Trophoblast cell (in vitro differentiated cells and primary cell): ENCODE measurements around the gene GRM3.

Experiments used
- DNase-seq, 2 donors: peaks; one replicate each; pipeline ENCODE4 v3.0.0-alpha.2; 2016
- H2AFZ ChIP-seq: 2 replicates; pipeline ENCODE4 v1.6.1; 2013; ENCODE audit warnings: low read length, moderate library complexity, mild to moderate bottlenecking; ENCODE audit not compliant: insufficient read depth, poor library complexity
- H2AK5ac ChIP-seq: 2 replicates; pipeline ENCODE4 v1.6.1; 2013; ENCODE audit warnings: mild to moderate bottlenecking, low read length
- H2BK120ac ChIP-seq: 2 replicates; pipeline ENCODE4 v1.6.1; 2013; ENCODE audit warnings: low read length, mild to moderate bottlenecking, moderate library complexity; ENCODE audit not compliant: insufficient read depth, poor library complexity
- H2BK12ac ChIP-seq: 2 replicates; pipeline ENCODE4 v1.6.1; 2013; ENCODE audit warnings: mild to moderate bottlenecking, low read length, moderate library complexity
- H2BK5ac ChIP-seq: 2 replicates; pipeline ENCODE4 v1.6.1; 2013; ENCODE audit warnings: low read length, low read depth, moderate library complexity, mild to moderate bottlenecking; ENCODE audit not compliant: poor library complexity
- H3K14ac ChIP-seq: 2 replicates; pipeline ENCODE4 v1.6.1; 2013; ENCODE audit warnings: mild to moderate bottlenecking, low read length
- H3K18ac ChIP-seq: 2 replicates; pipeline ENCODE4 v1.6.1; 2013; ENCODE audit warnings: mild to moderate bottlenecking, low read length
- H3K23ac ChIP-seq: 2 replicates; pipeline ENCODE4 v1.6.1; 2013; ENCODE audit warnings: low read length
- H3K27ac ChIP-seq: 2 replicates; pipeline ENCODE4 v1.5.1; 2013; ENCODE audit warnings: low read depth, mild to moderate bottlenecking, inconsistent platforms, low read length, moderate library complexity
- H3K27me3 ChIP-seq: 2 replicates; pipeline ENCODE4 v1.6.1; 2013; ENCODE audit warnings: inconsistent platforms, mild to moderate bottlenecking, low read length, moderate library complexity; ENCODE audit not compliant: insufficient read depth
- H3K36me3 ChIP-seq, 2 experiments: 1 replicate in 1 of 2; 2 replicates in 1 of 2; pipeline ENCODE4 v1.6.1; 2013; ENCODE audit warnings: low read length in 2 of 2, mild to moderate bottlenecking in 2 of 2, moderate library complexity in 1 of 2; ENCODE audit not compliant: insufficient read depth in 2 of 2, control insufficient read depth in 1 of 2
- H3K4ac ChIP-seq: 2 replicates; pipeline ENCODE4 v1.6.1; 2013; ENCODE audit warnings: low read depth, mild to moderate bottlenecking, low read length, moderate library complexity
- H3K4me1 ChIP-seq, 2 experiments: 1 replicate in 1 of 2; 2 replicates in 1 of 2; pipeline ENCODE4 v1.6.1; 2013; ENCODE audit warnings: low read length in 2 of 2, mild to moderate bottlenecking in 2 of 2, moderate library complexity in 1 of 2; ENCODE audit not compliant: insufficient read depth in 2 of 2, control insufficient read depth in 1 of 2
- H3K4me2 ChIP-seq: 2 replicates; pipeline ENCODE4 v1.6.1; 2013; ENCODE audit warnings: inconsistent platforms, mild to moderate bottlenecking, low read length, moderate library complexity
- H3K4me3 ChIP-seq: 2 replicates; pipeline ENCODE4 v1.5.1; 2013; ENCODE audit warnings: mild to moderate bottlenecking, low read depth, low read length, inconsistent platforms
- H3K79me1 ChIP-seq: one replicate; pipeline ENCODE4 v1.6.1; 2013; ENCODE audit warnings: low read length
- H3K79me2 ChIP-seq: 2 replicates; pipeline ENCODE4 v1.6.1; 2013; ENCODE audit warnings: low read length, mild to moderate bottlenecking; ENCODE audit not compliant: control insufficient read depth, insufficient read depth, poor library complexity
- H3K9ac ChIP-seq: 2 replicates; pipeline ENCODE4 v1.6.1; 2013; ENCODE audit warnings: mild to moderate bottlenecking, low read length
- H3K9me3 ChIP-seq: 2 replicates; pipeline ENCODE4 v1.6.1; 2013; ENCODE audit warnings: low read depth, mild to moderate bottlenecking, control low read depth, inconsistent platforms, low read length; ENCODE audit not compliant: insufficient read depth
- H4K12ac ChIP-seq: 2 replicates; pipeline ENCODE4 v1.6.1; 2013; ENCODE audit warnings: low read depth, mild to moderate bottlenecking, low read length, moderate library complexity
- H4K8ac ChIP-seq: 2 replicates; pipeline ENCODE4 v1.6.1; 2013; ENCODE audit warnings: low read depth, mild to moderate bottlenecking, low read length, moderate library complexity
- H4K91ac ChIP-seq: one replicate; pipeline ENCODE4 v1.6.1; 2013; ENCODE audit warnings: low read depth, mild to moderate bottlenecking, low read length, moderate library complexity
- WGBS: extraction: QIAGEN DNeasy Blood & Tissue Kit; methylation state at CpG from one replicate; pipeline ENCODE4 v1.1.7; 2013; ENCODE audit warnings: missing lambda C conversion rate; ENCODE audit not compliant: insufficient read length, insufficient coverage; ENCODE audit errors: extremely low coverage; 5-methylcytosine and 5-hydroxymethylcytosine counted together

Gene GRM3

GRCh38 chr7:86768394-86768793 is 124.7 kb downstream of the GRM3 start:
- H3K36me3 ChIP-seq = no peaks in the 10 kb centered on the region
- WGBS = no CpG with 5 or more reads among the region's 1 CpG
- H2AFZ ChIP-seq = no peak overlapping the region
- no peak overlapping the region for H4K8ac ChIP-seq
- H2AK5ac ChIP-seq = no peak overlapping the region
- no peak overlapping the region for H2BK5ac ChIP-seq
- H4K12ac ChIP-seq = no peak overlapping the region
- no peaks in the 10 kb centered on the region for H3K9me3 ChIP-seq
- no peak overlapping the region for H3K4me3 ChIP-seq
- DNase-seq = no peak
- no peak overlapping the region for H2BK120ac ChIP-seq
- no peaks in the 10 kb centered on the region for H3K79me2 ChIP-seq
- H3K27ac ChIP-seq = no peak overlapping the region
- no peak overlapping the region for H3K23ac ChIP-seq
- H4K91ac ChIP-seq = no peak overlapping the region
- no peaks in the 10 kb centered on the region for H3K27me3 ChIP-seq
- H3K18ac ChIP-seq = no peak overlapping the region
- no peak overlapping the region for H3K4ac ChIP-seq
- no peak overlapping the region for H2BK12ac ChIP-seq
- no peak overlapping the region for H3K9ac ChIP-seq
- H3K14ac ChIP-seq = no peak overlapping the region
- H3K79me1 ChIP-seq = no peaks in the 10 kb centered on the region
- no peaks in the 10 kb centered on the region for H3K4me1 ChIP-seq
- no peak overlapping the region for H3K4me2 ChIP-seq

- Histone ChIP-seq H3K9ac (no peak overlapping the region), H3K27ac (no peak overlapping the region), H3K9me3 (no peaks in the 10 kb centered on the region), H3K18ac (no peak overlapping the region), H3K14ac (no peak overlapping the region), H4K12ac (no peak overlapping the region), H3K79me1 (no peaks in the 10 kb centered on the region), H3K4me3 (no peak overlapping the region), H2BK5ac (no peak overlapping the region), H3K23ac (no peak overlapping the region), H3K36me3 (no peaks in the 10 kb centered on the region), H2AK5ac (no peak overlapping the region), H3K79me2 (no peaks in the 10 kb centered on the region), H3K27me3 (no peaks in the 10 kb centered on the region), H3K4ac (no peak overlapping the region), H3K4me2 (no peak overlapping the region), H2AFZ (no peak overlapping the region), H2BK120ac (no peak overlapping the region), H2BK12ac (no peak overlapping the region), H3K4me1 (no peaks in the 10 kb centered on the region), H4K8ac (no peak overlapping the region), H4K91ac (no peak overlapping the region)
- WGBS = no CpG with 5 or more reads among the region's 4 CpGs
- no peak for DNase-seq
Observed at GRCh38 chr7:86768967-86769760, 125.5 kb downstream of the GRM3 start.

- H3K18ac ChIP-seq = no peak overlapping the region
- no peaks in the 10 kb centered on the region for H3K27me3 ChIP-seq
- no peak overlapping the region for H2AK5ac ChIP-seq
- no peak overlapping the region for H3K4me3 ChIP-seq
- no peak overlapping the region for H3K4me2 ChIP-seq
- no peak overlapping the region for H4K91ac ChIP-seq
- no peak overlapping the region for H4K8ac ChIP-seq
- H3K4ac ChIP-seq = no peak overlapping the region
- no peak overlapping the region for H3K23ac ChIP-seq
- H3K36me3 ChIP-seq = no peaks in the 10 kb centered on the region
- no peak overlapping the region for H3K14ac ChIP-seq
- H3K79me2 ChIP-seq = no peaks in the 10 kb centered on the region
- H2BK12ac ChIP-seq = no peak overlapping the region
- no peak overlapping the region for H3K9ac ChIP-seq
- H2AFZ ChIP-seq = no peak overlapping the region
- no peak overlapping the region for H3K27ac ChIP-seq
- no peak overlapping the region for H2BK5ac ChIP-seq
- no peaks in the 10 kb centered on the region for H3K4me1 ChIP-seq
- no peaks in the 10 kb centered on the region for H3K79me1 ChIP-seq
- H3K9me3 ChIP-seq = no peaks in the 10 kb centered on the region
- H4K12ac ChIP-seq = no peak overlapping the region
- no peak for DNase-seq
- H2BK120ac ChIP-seq = no peak overlapping the region
Observed at GRCh38 chr7:86773309-86773708, 129.6 kb downstream of the GRM3 start.

- no peak for DNase-seq
Observed at GRCh38 chr7:86775203-86775602, 131.5 kb downstream of the GRM3 start.

More at GRCh38 chr7:86775203-86775602, 131.5 kb downstream of the GRM3 start:
- no peak overlapping the region for H4K12ac ChIP-seq
- no peak overlapping the region for H3K4me2 ChIP-seq
- no peak overlapping the region for H4K91ac ChIP-seq
- no peak overlapping the region for H3K27ac ChIP-seq
- no peak overlapping the region for H4K8ac ChIP-seq
- H3K27me3 ChIP-seq = no peaks in the 10 kb centered on the region
- no peak overlapping the region for H3K9ac ChIP-seq
- H3K14ac ChIP-seq = no peak overlapping the region
- H3K18ac ChIP-seq = no peak overlapping the region
- no peak overlapping the region for H2BK120ac ChIP-seq
- no peak overlapping the region for H2AK5ac ChIP-seq
- H3K4ac ChIP-seq = no peak overlapping the region
- no peaks in the 10 kb centered on the region for H3K36me3 ChIP-seq
- no peaks in the 10 kb centered on the region for H3K79me1 ChIP-seq
- H3K4me3 ChIP-seq = no peak overlapping the region
- no peak overlapping the region for H2BK5ac ChIP-seq
- H3K79me2 ChIP-seq = no peaks in the 10 kb centered on the region
- no peak overlapping the region for H2AFZ ChIP-seq
- H3K9me3 ChIP-seq = no peaks in the 10 kb centered on the region
- H2BK12ac ChIP-seq = no peak overlapping the region
- no peak overlapping the region for H3K23ac ChIP-seq
- H3K4me1 ChIP-seq = no peaks in the 10 kb centered on the region
